Measurements from ENCODE around the gene MUC20.
A peak's percentile ranks its signal among the peaks of the same experiment; 100 is the strongest.
"Not testable (repeated sequence)": the region's sequence is repeated elsewhere in the genome, so short reads cannot be mapped to it uniquely, and the experiment has no call there.

The MUC20 gene

GRCh38 chr3:195683722-195684526 lies 36.9 kb upstream of the MUC20 start:
- H3K4me2 ChIP-seq (ENCODE audit: insufficient read depth, low read length); DNase-seq; H3K27me3 ChIP-seq (ENCODE audit: insufficient read depth, low read length, poor library complexity); H3K27ac ChIP-seq (ENCODE audit: low read length); H4K20me1 ChIP-seq (ENCODE audit: insufficient read depth, low read length); H3K9ac ChIP-seq (ENCODE audit: low read depth, low read length); H2AFZ ChIP-seq (ENCODE audit: low read depth, low read length); H3K4me1 ChIP-seq (ENCODE audit: insufficient read depth, low read length); ATAC-seq (ENCODE audit: insufficient read depth, low read depth); H3K9me3 ChIP-seq (ENCODE audit: insufficient read depth, low read length, severe bottlenecking); H3K79me2 ChIP-seq (ENCODE audit: insufficient read depth, low read length); H3K4me3 ChIP-seq (ENCODE audit: low read depth in 1 of 2, low read length in 2 of 2): not testable (repeated sequence)
- H3K36me3 ChIP-seq (ENCODE audit: insufficient read depth, low read length), result peaks cover 50% of the 10 kb centered on the region

- not testable (repeated sequence) for H4K20me1 ChIP-seq (ENCODE audit: insufficient read depth, low read length); H3K27ac ChIP-seq (ENCODE audit: low read length); DNase-seq; H3K4me3 ChIP-seq (ENCODE audit: low read depth in 1 of 2, low read length in 2 of 2); H3K9me3 ChIP-seq (ENCODE audit: insufficient read depth, low read length, severe bottlenecking); H2AFZ ChIP-seq (ENCODE audit: low read depth, low read length); H3K4me1 ChIP-seq (ENCODE audit: insufficient read depth, low read length); H3K9ac ChIP-seq (ENCODE audit: low read depth, low read length); H3K27me3 ChIP-seq (ENCODE audit: insufficient read depth, low read length, poor library complexity); ATAC-seq (ENCODE audit: insufficient read depth, low read depth); H3K79me2 ChIP-seq (ENCODE audit: insufficient read depth, low read length); H3K4me2 ChIP-seq (ENCODE audit: insufficient read depth, low read length)
- peaks cover 57% of the 10 kb centered on the region for H3K36me3 ChIP-seq (ENCODE audit: insufficient read depth, low read length)
Observed at GRCh38 chr3:195684527-195685257, 36.1 kb upstream of the MUC20 start.

- not testable (repeated sequence) for DNase-seq; H3K27me3 ChIP-seq (ENCODE audit: insufficient read depth, low read length, poor library complexity); H3K27ac ChIP-seq (ENCODE audit: low read length); ATAC-seq (ENCODE audit: insufficient read depth, low read depth); H3K9me3 ChIP-seq (ENCODE audit: insufficient read depth, low read length, severe bottlenecking); H3K4me1 ChIP-seq (ENCODE audit: insufficient read depth, low read length); H2AFZ ChIP-seq (ENCODE audit: low read depth, low read length); H3K4me3 ChIP-seq (ENCODE audit: low read depth in 1 of 2, low read length in 2 of 2); H3K9ac ChIP-seq (ENCODE audit: low read depth, low read length); H3K79me2 ChIP-seq (ENCODE audit: insufficient read depth, low read length); H3K4me2 ChIP-seq (ENCODE audit: insufficient read depth, low read length); H4K20me1 ChIP-seq (ENCODE audit: insufficient read depth, low read length)
- H3K36me3 ChIP-seq (ENCODE audit: insufficient read depth, low read length), result peaks cover 58% of the 10 kb centered on the region
Observed at GRCh38 chr3:195686537-195687208, 34.1 kb upstream of the MUC20 start.

GRCh38 chr3:195687209-195687760 lies 33.5 kb upstream of the MUC20 start:
- not testable (repeated sequence) for H3K9me3 ChIP-seq (ENCODE audit: insufficient read depth, low read length, severe bottlenecking); H3K4me1 ChIP-seq (ENCODE audit: insufficient read depth, low read length); H3K4me3 ChIP-seq (ENCODE audit: low read depth in 1 of 2, low read length in 2 of 2); H3K79me2 ChIP-seq (ENCODE audit: insufficient read depth, low read length); H3K4me2 ChIP-seq (ENCODE audit: insufficient read depth, low read length); H2AFZ ChIP-seq (ENCODE audit: low read depth, low read length); H3K9ac ChIP-seq (ENCODE audit: low read depth, low read length); H3K27ac ChIP-seq (ENCODE audit: low read length); H3K27me3 ChIP-seq (ENCODE audit: insufficient read depth, low read length, poor library complexity); H4K20me1 ChIP-seq (ENCODE audit: insufficient read depth, low read length)
- H3K36me3 ChIP-seq (ENCODE audit: insufficient read depth, low read length), result peaks cover 59% of the 10 kb centered on the region
- peak; percentile 56 for ATAC-seq (ENCODE audit: insufficient read depth, low read depth)
- DNase-seq, result peak; percentile 57

- not testable (repeated sequence) for H3K4me1 ChIP-seq (ENCODE audit: insufficient read depth, low read length); H3K4me2 ChIP-seq (ENCODE audit: insufficient read depth, low read length); H3K27ac ChIP-seq (ENCODE audit: low read length); H3K27me3 ChIP-seq (ENCODE audit: insufficient read depth, low read length, poor library complexity); H3K79me2 ChIP-seq (ENCODE audit: insufficient read depth, low read length); H3K4me3 ChIP-seq (ENCODE audit: low read depth in 1 of 2, low read length in 2 of 2); ATAC-seq (ENCODE audit: insufficient read depth, low read depth); H2AFZ ChIP-seq (ENCODE audit: low read depth, low read length); H4K20me1 ChIP-seq (ENCODE audit: insufficient read depth, low read length); H3K9ac ChIP-seq (ENCODE audit: low read depth, low read length); DNase-seq; H3K9me3 ChIP-seq (ENCODE audit: insufficient read depth, low read length, severe bottlenecking)
- H3K36me3 ChIP-seq (ENCODE audit: insufficient read depth, low read length), result peaks cover 62% of the 10 kb centered on the region
Observed at GRCh38 chr3:195688471-195689183, 32.2 kb upstream of the MUC20 start.

GRCh38 chr3:195689184-195690070 lies 31.4 kb upstream of the MUC20 start:
- not testable (repeated sequence) for H3K4me2 ChIP-seq (ENCODE audit: insufficient read depth, low read length); H3K9ac ChIP-seq (ENCODE audit: low read depth, low read length); ATAC-seq (ENCODE audit: insufficient read depth, low read depth)

More at GRCh38 chr3:195689184-195690070, 31.4 kb upstream of the MUC20 start:
- H2AFZ ChIP-seq (ENCODE audit: low read depth, low read length); H4K20me1 ChIP-seq (ENCODE audit: insufficient read depth, low read length); H3K27ac ChIP-seq (ENCODE audit: low read length); H3K9me3 ChIP-seq (ENCODE audit: insufficient read depth, low read length, severe bottlenecking); H3K27me3 ChIP-seq (ENCODE audit: insufficient read depth, low read length, poor library complexity); H3K4me3 ChIP-seq (ENCODE audit: low read depth in 1 of 2, low read length in 2 of 2); H3K4me1 ChIP-seq (ENCODE audit: insufficient read depth, low read length); DNase-seq; H3K79me2 ChIP-seq (ENCODE audit: insufficient read depth, low read length): not testable (repeated sequence)
- H3K36me3 ChIP-seq (ENCODE audit: insufficient read depth, low read length), result peaks cover 62% of the 10 kb centered on the region
